HCT116 (cell line): ENCODE results near the gene GALC. TPM values are rescaled to one million over a fixed set of nuclear protein-coding genes. Genes with fewer than 3 reads are reported as not detected.

Source experiments
- ATAC-seq: fragments of 200-7000 bp; cut with Tn5 transposase; 2 replicates; pipeline ENCODE4 v1.9.1; 2020; ENCODE audit warnings: mild to moderate bottlenecking, moderate library complexity
- BruUV-seq: library from RNA; stranded (reverse); fragments of 400-500 nt; replicated peaks from 2 replicates; lab custom pipeline; 2021; lab: Mats Ljungman, UMichigan
- CTCF ChIA-PET: fragments of 300-600 bp; sonication (Branson Sonifier 250); formaldehyde crosslinking; loops from one replicate; lab custom pipeline; 2021; ENCODE audit warnings: antibody characterized with exemption; lab: Charles Lee
- POLR2A ChIA-PET: fragments of 300-600, 350-600 bp; sonication (Branson Sonifier 250); formaldehyde crosslinking; loops from one replicate; lab custom pipeline; 2021; ENCODE audit warnings: antibody characterized with exemption; lab: Charles Lee
- RAD21 ChIA-PET, 2 experiments: fragments of 300-600 bp; sonication (Branson Sonifier 250); formaldehyde crosslinking; loops; one replicate each; lab custom pipeline; 2023; ENCODE audit warnings: low total read pairs in 2 of 2; ENCODE audit not compliant: uncharacterized antibody in 2 of 2, unreplicated experiment in 2 of 2, low non-redundant PET in 1 of 2; lab: Charles Lee
- DNase-seq: peaks from one replicate; pipeline ENCODE4 v3.0.0-alpha.2; 2010; ENCODE audit warnings: low read depth, low spot score
- H2AFZ ChIP-seq: fragments of 200-600 bp; shearing (Covaris generic), sonication (generic); 2 replicates; pipeline ENCODE4 v1.6.1; 2017; ENCODE audit warnings: low read depth, mixed run types, mixed read lengths, antibody characterized with exemption, low read length; ENCODE audit not compliant: poor library complexity, severe bottlenecking
- H3K27ac ChIP-seq: 2 replicates; pipeline ENCODE4 v1.5.1; 2012; ENCODE audit warnings: low read depth, low read length
- H3K27me3 ChIP-seq: fragments of 200-600 bp; sonication (generic); 2 replicates; pipeline ENCODE4 v1.6.1; 2016; ENCODE audit warnings: mixed run types, low read length, mixed read lengths; ENCODE audit not compliant: insufficient read depth
- H3K36me3 ChIP-seq, 2 experiments: fragments of 200-500 bp in 1 of 2; fragments of 200-600 bp in 1 of 2; sonication (Bioruptor generic) in 1 of 2; sonication (generic) in 1 of 2; 2 replicates each; pipeline versions ENCODE4 v1.5.1 to v1.6.1; 2014 to 2016; ENCODE audit warnings: low read length in 2 of 2, inconsistent platforms in 1 of 2, mixed read lengths in 1 of 2, mixed run types in 1 of 2; ENCODE audit not compliant: insufficient read depth in 2 of 2, control insufficient read depth in 1 of 2
- H3K4me1 ChIP-seq, 2 experiments: fragments of 200-600 bp in 1 of 2; sonication (generic) in 1 of 2; 2 replicates each; pipeline versions ENCODE4 v1.5.1 to v1.6.1; 2012 to 2017; ENCODE audit warnings: low read length in 2 of 2, inconsistent platforms in 1 of 2, mild to moderate bottlenecking in 1 of 2, mixed read lengths in 1 of 2, mixed run types in 1 of 2, moderate library complexity in 1 of 2; ENCODE audit not compliant: insufficient read depth in 2 of 2, control insufficient read depth in 1 of 2
- H3K4me2 ChIP-seq: fragments of 200-600 bp; sonication (generic); 2 replicates; pipeline ENCODE4 v1.6.1; 2017; ENCODE audit warnings: mixed run types, low read length, mixed read lengths
- H3K4me3 ChIP-seq, 2 experiments: fragments of 200-600 bp in 1 of 2; sonication (generic) in 1 of 2; replicated peaks in 1 of 2; 2 replicates each; pipeline ENCODE4 v1.5.1; 2011 to 2016; ENCODE audit warnings: low read length in 2 of 2, control low read depth in 1 of 2, low read depth in 1 of 2, mild to moderate bottlenecking in 1 of 2, mixed read lengths in 1 of 2, mixed run types in 1 of 2
- H3K79me2 ChIP-seq: fragments of 200-600 bp; sonication (generic); 2 replicates; pipeline ENCODE4 v1.6.1; 2017; ENCODE audit warnings: mild to moderate bottlenecking, mixed run types, low read length, moderate library complexity, mixed read lengths; ENCODE audit not compliant: insufficient read depth
- H3K9ac ChIP-seq: fragments of 200-600 bp; sonication (generic); 2 replicates; pipeline ENCODE4 v1.6.1; 2016; ENCODE audit warnings: low read length, mixed read lengths
- H3K9me2 ChIP-seq: fragments of 200-600 bp; sonication (generic), shearing (Covaris generic); 2 replicates; pipeline ENCODE4 v1.6.1; 2017; ENCODE audit warnings: mixed run types, mild to moderate bottlenecking, moderate library complexity; ENCODE audit not compliant: insufficient read depth
- H3K9me3 ChIP-seq, 2 experiments: fragments of 200-500 bp in 1 of 2; fragments of 200-600 bp in 1 of 2; sonication (Bioruptor generic) in 1 of 2; sonication (generic) in 1 of 2; 2 replicates each; pipeline ENCODE4 v1.6.1; 2014 to 2017; ENCODE audit warnings: low read length in 2 of 2, mixed read lengths in 2 of 2, inconsistent platforms in 1 of 2, low read depth in 1 of 2, mild to moderate bottlenecking in 1 of 2, mixed run types in 1 of 2, moderate library complexity in 1 of 2; ENCODE audit not compliant: control insufficient read depth in 1 of 2, insufficient read depth in 1 of 2
- H4K20me1 ChIP-seq: fragments of 200-600 bp; sonication (generic), shearing (Covaris generic); 2 replicates; pipeline ENCODE4 v1.6.1; 2017; ENCODE audit warnings: mixed run types, mild to moderate bottlenecking, moderate library complexity; ENCODE audit not compliant: insufficient read depth
- ELF1 ChIP-seq: IDR thresholded peaks from 2 replicates; pipeline ENCODE4 v1.6.1; 2012; ENCODE audit warnings: low read depth, borderline replicate concordance
- EZH2 ChIP-seq: fragments of 200-600 bp; sonication (generic); IDR thresholded peaks from 2 replicates; pipeline ENCODE4 v1.6.1; 2017; ENCODE audit warnings: antibody characterized with exemption, mixed run types
- JUND ChIP-seq: IDR thresholded peaks from 2 replicates; pipeline ENCODE4 v1.6.1; 2012
- POLR2AphosphoS5 ChIP-seq: IDR thresholded peaks from 2 replicates; pipeline ENCODE4 v1.6.1; 2011; ENCODE audit warnings: mild to moderate bottlenecking, low read depth, low read length, moderate library complexity
- RAD21 ChIP-seq: IDR thresholded peaks from 2 replicates; pipeline ENCODE4 v1.6.1; 2012; ENCODE audit warnings: low read depth, mild to moderate bottlenecking
- SIN3A ChIP-seq: IDR thresholded peaks from 2 replicates; pipeline ENCODE4 v1.6.1; 2012; ENCODE audit warnings: low read depth
- YY1 ChIP-seq: IDR thresholded peaks from 2 replicates; pipeline ENCODE4 v1.6.1; 2011; ENCODE audit warnings: low read length, low read depth, moderate library complexity, mild to moderate bottlenecking; ENCODE audit not compliant: insufficient replicate concordance; ENCODE audit errors: extremely low read depth
- ZFX ChIP-seq: fragments of 450-650 bp; IDR thresholded peaks from 2 replicates; pipeline ENCODE4 v1.6.1; 2017
- intact Hi-C: fragments of 100-400 bp; cut with micrococcal nuclease; formaldehyde crosslinking; loops from 2 replicates; pipeline ENCODE4 v1.10.0; 2022
- total RNA-seq: library from RNA; stranded (reverse); gene quantifications from one replicate; pipeline ENCODE4 v1.2.1, GENCODE V29; 2021; ENCODE audit not compliant: unreplicated experiment
- TF ChIP-seq, protein P1 (sequence below), 3 experiments: fragments of 200-600 bp in 1 of 3; sonication (generic) in 1 of 3; IDR thresholded peaks in 2 of 3; conservative IDR thresholded peaks in 1 of 3; 2 replicates each; pipeline ENCODE4 v1.5.1; 2012 to 2017; ENCODE audit warnings: low read depth in 2 of 3, low read length in 2 of 3, antibody characterized with exemption in 1 of 3, borderline replicate concordance in 1 of 3, control low read depth in 1 of 3, mild to moderate bottlenecking in 1 of 3, mixed read lengths in 1 of 3, mixed run types in 1 of 3, moderate library complexity in 1 of 3; ENCODE audit not compliant: insufficient read depth in 1 of 3
- TF ChIP-seq, protein P2 (sequence below): IDR thresholded peaks from 2 replicates; pipeline ENCODE4 v1.6.1; 2012; ENCODE audit warnings: low read depth

The GALC gene
- total RNA-seq, 1 experiment from 2014 or later: 0.59 TPM

DNA sequence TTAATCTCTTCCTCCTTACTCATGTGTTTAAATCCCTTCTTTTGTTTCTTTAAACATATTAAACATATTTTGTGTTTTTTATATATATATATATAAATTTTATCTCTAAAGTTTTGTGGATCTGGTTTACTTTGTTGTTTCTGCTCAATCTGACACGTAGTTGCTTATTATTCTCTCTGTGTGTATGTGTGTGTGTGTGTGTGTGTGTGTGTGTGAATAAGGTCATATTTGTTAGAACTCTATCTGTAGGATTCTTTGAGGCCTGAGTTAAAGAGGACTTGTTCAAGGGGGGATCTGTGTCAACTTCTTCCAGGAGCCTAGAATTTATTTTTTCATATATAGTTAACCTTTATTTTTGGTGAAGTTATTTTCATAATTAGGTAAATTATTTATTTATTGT is 14.6 kb upstream of the GALC start:
- no peak overlapping the region for H3K4me2 ChIP-seq
- no peaks in the 10 kb centered on the region for H3K9me2 ChIP-seq
- no peaks in the 10 kb centered on the region for H3K4me1 ChIP-seq
- H3K27ac ChIP-seq: no peak overlapping the region
- H4K20me1 ChIP-seq: no peaks in the 10 kb centered on the region
- CTCF ChIA-PET: no interaction called here
- H3K9ac ChIP-seq: no peak overlapping the region
- intact Hi-C loops: no loop called here
- H3K9me3 ChIP-seq: no peaks in the 10 kb centered on the region; a peak in 1 of 4 replicates
- POLR2A ChIA-PET: no interaction called here
- H3K27me3 ChIP-seq: no peaks in the 10 kb centered on the region
- H2AFZ ChIP-seq: no peak overlapping the region
- TF ChIP-seq JUND (no peak), SIN3A (no peak)
- DNase-seq (no peak), ATAC-seq (no peak)
- H3K36me3 ChIP-seq: no peaks in the 10 kb centered on the region
- no TSS peak for BruUV-seq
- H3K4me3 ChIP-seq: no peak overlapping the region
- RAD21 ChIA-PET: no interaction called here
- H3K79me2 ChIP-seq: no peaks in the 10 kb centered on the region

DNA sequence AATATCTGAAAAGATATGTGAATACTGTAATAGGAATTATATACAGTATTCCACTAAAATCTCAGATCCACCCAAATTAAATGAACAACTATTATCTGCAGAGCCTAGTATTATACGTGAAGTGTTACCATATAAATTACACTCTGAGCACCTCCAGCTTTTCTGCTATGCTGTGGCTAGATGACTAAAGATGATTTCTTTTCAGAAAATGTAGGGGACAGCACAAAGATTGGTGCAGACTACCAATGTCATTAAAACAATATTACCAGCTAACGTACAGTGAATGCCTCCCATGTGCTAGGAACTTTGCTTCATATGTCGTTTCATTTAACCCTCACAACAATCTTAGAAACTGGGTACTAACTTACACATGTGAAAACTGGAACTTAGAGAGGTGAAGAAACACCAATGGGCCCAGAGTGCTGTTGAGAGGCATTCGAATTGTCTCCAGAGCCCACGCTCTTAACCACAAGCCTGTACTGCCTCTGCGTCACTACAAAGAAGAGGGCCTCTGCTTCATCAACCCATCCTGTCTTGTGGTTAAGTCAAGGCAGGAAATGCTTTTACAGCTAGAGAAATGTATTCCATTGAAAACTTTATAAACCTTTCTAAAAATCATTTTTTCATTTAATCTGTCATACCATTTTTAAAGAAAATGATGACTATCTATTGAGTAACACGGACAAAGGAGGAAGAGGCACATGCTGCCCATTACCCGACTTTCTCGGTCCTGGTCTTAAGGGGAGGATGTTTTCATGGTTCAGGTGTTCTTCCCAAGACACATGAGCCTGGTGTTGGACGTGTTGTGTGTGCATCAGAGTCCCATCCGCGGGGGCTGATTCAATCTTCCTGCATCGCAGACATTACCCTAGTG is 13.2 kb upstream of the GALC start:
- H3K27me3 ChIP-seq: no peaks in the 10 kb centered on the region
- intact Hi-C loops: no loop called here
- no peaks in the 10 kb centered on the region for H3K4me1 ChIP-seq
- no peak overlapping the region for H3K27ac ChIP-seq
- POLR2A ChIA-PET: no interaction called here
- TF ChIP-seq YY1: no peak
- no peak for TF ChIP-seq EZH2
- no peak for TF ChIP-seq RAD21
- TF ChIP-seq, protein P1, sequence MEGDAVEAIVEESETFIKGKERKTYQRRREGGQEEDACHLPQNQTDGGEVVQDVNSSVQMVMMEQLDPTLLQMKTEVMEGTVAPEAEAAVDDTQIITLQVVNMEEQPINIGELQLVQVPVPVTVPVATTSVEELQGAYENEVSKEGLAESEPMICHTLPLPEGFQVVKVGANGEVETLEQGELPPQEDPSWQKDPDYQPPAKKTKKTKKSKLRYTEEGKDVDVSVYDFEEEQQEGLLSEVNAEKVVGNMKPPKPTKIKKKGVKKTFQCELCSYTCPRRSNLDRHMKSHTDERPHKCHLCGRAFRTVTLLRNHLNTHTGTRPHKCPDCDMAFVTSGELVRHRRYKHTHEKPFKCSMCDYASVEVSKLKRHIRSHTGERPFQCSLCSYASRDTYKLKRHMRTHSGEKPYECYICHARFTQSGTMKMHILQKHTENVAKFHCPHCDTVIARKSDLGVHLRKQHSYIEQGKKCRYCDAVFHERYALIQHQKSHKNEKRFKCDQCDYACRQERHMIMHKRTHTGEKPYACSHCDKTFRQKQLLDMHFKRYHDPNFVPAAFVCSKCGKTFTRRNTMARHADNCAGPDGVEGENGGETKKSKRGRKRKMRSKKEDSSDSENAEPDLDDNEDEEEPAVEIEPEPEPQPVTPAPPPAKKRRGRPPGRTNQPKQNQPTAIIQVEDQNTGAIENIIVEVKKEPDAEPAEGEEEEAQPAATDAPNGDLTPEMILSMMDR (IDR thresholded peaks at IDR 0.05 in 2 of 3, conservative IDR thresholded peaks at IDR 0.05 in 1 of 3; ENCODE audit: borderline replicate concordance in 1 of 3, insufficient read depth in 1 of 3, low read depth in 2 of 3, low read length in 2 of 3): no peak
- TF ChIP-seq ZFX: no peak
- no peak for TF ChIP-seq ELF1
- TF ChIP-seq, protein P2, sequence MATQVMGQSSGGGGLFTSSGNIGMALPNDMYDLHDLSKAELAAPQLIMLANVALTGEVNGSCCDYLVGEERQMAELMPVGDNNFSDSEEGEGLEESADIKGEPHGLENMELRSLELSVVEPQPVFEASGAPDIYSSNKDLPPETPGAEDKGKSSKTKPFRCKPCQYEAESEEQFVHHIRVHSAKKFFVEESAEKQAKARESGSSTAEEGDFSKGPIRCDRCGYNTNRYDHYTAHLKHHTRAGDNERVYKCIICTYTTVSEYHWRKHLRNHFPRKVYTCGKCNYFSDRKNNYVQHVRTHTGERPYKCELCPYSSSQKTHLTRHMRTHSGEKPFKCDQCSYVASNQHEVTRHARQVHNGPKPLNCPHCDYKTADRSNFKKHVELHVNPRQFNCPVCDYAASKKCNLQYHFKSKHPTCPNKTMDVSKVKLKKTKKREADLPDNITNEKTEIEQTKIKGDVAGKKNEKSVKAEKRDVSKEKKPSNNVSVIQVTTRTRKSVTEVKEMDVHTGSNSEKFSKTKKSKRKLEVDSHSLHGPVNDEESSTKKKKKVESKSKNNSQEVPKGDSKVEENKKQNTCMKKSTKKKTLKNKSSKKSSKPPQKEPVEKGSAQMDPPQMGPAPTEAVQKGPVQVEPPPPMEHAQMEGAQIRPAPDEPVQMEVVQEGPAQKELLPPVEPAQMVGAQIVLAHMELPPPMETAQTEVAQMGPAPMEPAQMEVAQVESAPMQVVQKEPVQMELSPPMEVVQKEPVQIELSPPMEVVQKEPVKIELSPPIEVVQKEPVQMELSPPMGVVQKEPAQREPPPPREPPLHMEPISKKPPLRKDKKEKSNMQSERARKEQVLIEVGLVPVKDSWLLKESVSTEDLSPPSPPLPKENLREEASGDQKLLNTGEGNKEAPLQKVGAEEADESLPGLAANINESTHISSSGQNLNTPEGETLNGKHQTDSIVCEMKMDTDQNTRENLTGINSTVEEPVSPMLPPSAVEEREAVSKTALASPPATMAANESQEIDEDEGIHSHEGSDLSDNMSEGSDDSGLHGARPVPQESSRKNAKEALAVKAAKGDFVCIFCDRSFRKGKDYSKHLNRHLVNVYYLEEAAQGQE: no peak
- TF ChIP-seq POLR2AphosphoS5: no peak
- TF ChIP-seq, all 23 proteins: peak for 0
- no peak for DNase-seq
- Histone ChIP-seq H3K36me3 (no peaks in the 10 kb centered on the region), H3K4me3 (no peak overlapping the region), H3K9ac (no peak overlapping the region), H3K9me2 (no peaks in the 10 kb centered on the region), H3K9me3 (no peaks in the 10 kb centered on the region; a peak in 1 of 4 replicates), H3K79me2 (no peaks in the 10 kb centered on the region), H2AFZ (no peak overlapping the region), H3K4me2 (no peak overlapping the region), H4K20me1 (no peaks in the 10 kb centered on the region)
- no peak for ATAC-seq
- RAD21 ChIA-PET: no interaction called here
- CTCF ChIA-PET: no interaction called here
- no TSS peak for BruUV-seq
